Neuronal stem cell (in vitro differentiated cells): ENCODE results near the gene PLEKHG1.

Experiments used
- DNase-seq: peaks from one replicate; pipeline ENCODE4 v3.0.0-alpha.2; 2013; ENCODE audit warnings: low spot score
- H2AFZ ChIP-seq: one replicate; pipeline ENCODE4 v1.6.1; 2013; ENCODE audit warnings: mild to moderate bottlenecking, low read length, inconsistent platforms
- H2AK5ac ChIP-seq: 2 replicates; pipeline ENCODE4 v1.6.1; 2013; ENCODE audit warnings: low read depth, mild to moderate bottlenecking, inconsistent platforms, low read length, moderate library complexity, mixed read lengths
- H2BK120ac ChIP-seq: 2 replicates; pipeline ENCODE4 v1.6.1; 2013; ENCODE audit warnings: low read depth, mild to moderate bottlenecking, inconsistent platforms, low read length, moderate library complexity, mixed read lengths
- H2BK12ac ChIP-seq: one replicate; pipeline ENCODE4 v1.6.1; 2013; ENCODE audit warnings: low read length, inconsistent platforms
- H2BK15ac ChIP-seq: 2 replicates; pipeline ENCODE4 v1.6.1; 2013; ENCODE audit warnings: mild to moderate bottlenecking, low read length, inconsistent platforms, mixed read lengths
- H2BK5ac ChIP-seq: one replicate; pipeline ENCODE4 v1.6.1; 2013; ENCODE audit warnings: inconsistent platforms, mild to moderate bottlenecking, low read length, moderate library complexity
- H3K14ac ChIP-seq: one replicate; pipeline ENCODE4 v1.6.1; 2013; ENCODE audit warnings: low read length, inconsistent platforms
- H3K18ac ChIP-seq: 2 replicates; pipeline ENCODE4 v1.6.1; 2013; ENCODE audit warnings: low read length, inconsistent platforms
- H3K23ac ChIP-seq: 2 replicates; pipeline ENCODE4 v1.6.1; 2013; ENCODE audit warnings: low read depth, mild to moderate bottlenecking, mixed read lengths, low read length, inconsistent platforms; ENCODE audit not compliant: poor library complexity
- H3K27ac ChIP-seq: replicated peaks from 3 replicates; pipeline ENCODE4 v1.5.1; 2013; ENCODE audit warnings: low read length, inconsistent platforms
- H3K27me3 ChIP-seq, 3 experiments: 2 replicates each; pipeline ENCODE4 v1.6.1; 2013; ENCODE audit warnings: low read length in 3 of 3, mild to moderate bottlenecking in 2 of 3, inconsistent platforms in 1 of 3, low read depth in 1 of 3, mixed read lengths in 1 of 3, moderate library complexity in 1 of 3; ENCODE audit not compliant: control insufficient read depth in 3 of 3, insufficient read depth in 3 of 3
- H3K36me3 ChIP-seq, 2 donors: replicated peaks in 1 of 2; 2 replicates each; pipeline ENCODE4 v1.6.1; 2013; ENCODE audit warnings: low read length in 2 of 2; ENCODE audit not compliant: control insufficient read depth in 2 of 2, insufficient read depth in 2 of 2
- H3K4ac ChIP-seq: 2 replicates; pipeline ENCODE4 v1.6.1; 2013; ENCODE audit warnings: inconsistent platforms, mild to moderate bottlenecking, low read length, moderate library complexity
- H3K4me1 ChIP-seq, 2 donors: 1 replicate in 1 of 2; 2 replicates in 1 of 2; pipeline ENCODE4 v1.6.1; 2013; ENCODE audit warnings: low read length in 2 of 2, low read depth in 1 of 2; ENCODE audit not compliant: control insufficient read depth in 2 of 2, insufficient read depth in 1 of 2
- H3K4me2 ChIP-seq: one replicate; pipeline ENCODE4 v1.6.1; 2013; ENCODE audit warnings: mild to moderate bottlenecking, low read length, inconsistent platforms; ENCODE audit not compliant: insufficient read depth, poor library complexity, severe bottlenecking
- H3K4me3 ChIP-seq, 2 donors: 2 replicates each; pipeline ENCODE4 v1.5.1; 2013; ENCODE audit warnings: low read length in 2 of 2, mild to moderate bottlenecking in 2 of 2, inconsistent platforms in 1 of 2, moderate library complexity in 1 of 2
- H3K79me1 ChIP-seq: one replicate; pipeline ENCODE4 v1.6.1; 2013; ENCODE audit warnings: low read depth, mild to moderate bottlenecking, inconsistent platforms, low read length, moderate library complexity
- H3K9ac ChIP-seq: one replicate; pipeline ENCODE4 v1.6.1; 2013; ENCODE audit warnings: mild to moderate bottlenecking, low read depth, low read length, inconsistent platforms; ENCODE audit not compliant: poor library complexity
- H3K9me3 ChIP-seq, 2 donors: replicated peaks in 1 of 2; 2 replicates each; pipeline versions ENCODE3 to v1.6.1; 2013; ENCODE audit warnings: low read length in 2 of 2, mild to moderate bottlenecking in 2 of 2, inconsistent platforms in 1 of 2, low read depth in 1 of 2, mixed read lengths in 1 of 2, moderate library complexity in 1 of 2; ENCODE audit not compliant: control insufficient read depth in 2 of 2, insufficient read depth in 1 of 2
- H4K8ac ChIP-seq: one replicate; pipeline ENCODE4 v1.6.1; 2013; ENCODE audit warnings: low read depth, mild to moderate bottlenecking, inconsistent platforms, low read length, moderate library complexity
- H4K91ac ChIP-seq: one replicate; pipeline ENCODE4 v1.6.1; 2013; ENCODE audit warnings: low read length, low read depth, mild to moderate bottlenecking, inconsistent platforms; ENCODE audit not compliant: poor library complexity
- WGBS, 2 donors: extraction: QIAGEN DNeasy Blood & Tissue Kit; methylation state at CpG; one replicate each; pipeline ENCODE4 v1.1.7; 2013; ENCODE audit warnings: missing lambda C conversion rate in 2 of 2, mixed read lengths in 1 of 2; ENCODE audit not compliant: insufficient read length in 2 of 2, insufficient replicate concordance in 1 of 2; ENCODE audit errors: extremely low coverage in 2 of 2; 5-methylcytosine and 5-hydroxymethylcytosine counted together

Gene PLEKHG1

GRCh38 chr6:150638765-150639164 lies 39.1 kb downstream of the PLEKHG1 start:
- no peak overlapping the region for H2AK5ac ChIP-seq
- no peak overlapping the region for H3K23ac ChIP-seq
- H3K27ac ChIP-seq: no peak overlapping the region
- H3K36me3 ChIP-seq: peaks cover 0 to 5% of the 10 kb centered on the region in 2 donors
- H3K79me1 ChIP-seq: no peaks in the 10 kb centered on the region
- H3K27me3 ChIP-seq: no peaks in the 10 kb centered on the region
- H3K9me3 ChIP-seq: no peaks in the 10 kb centered on the region
- no peak overlapping the region for H2BK12ac ChIP-seq
- H2BK120ac ChIP-seq: no peak overlapping the region
- DNase-seq: no peak
- no peak overlapping the region for H3K14ac ChIP-seq
- H4K91ac ChIP-seq: no peak overlapping the region
- H3K4me3 ChIP-seq: no peak overlapping the region
- no peak overlapping the region for H2BK15ac ChIP-seq
- H3K4ac ChIP-seq: no peak overlapping the region
- H4K8ac ChIP-seq: no peak overlapping the region
- H3K9ac ChIP-seq: no peak overlapping the region
- no peak overlapping the region for H3K18ac ChIP-seq
- H2BK5ac ChIP-seq: no peak overlapping the region
- H3K4me1 ChIP-seq: peaks cover 0 to 3% of the 10 kb centered on the region in 2 donors
- H2AFZ ChIP-seq: no peak overlapping the region
- H3K4me2 ChIP-seq: no peak overlapping the region
- whole genome bisulfite sequencing, 2 donors: no CpG with 5 or more reads among the region's 1 CpG

DNA sequence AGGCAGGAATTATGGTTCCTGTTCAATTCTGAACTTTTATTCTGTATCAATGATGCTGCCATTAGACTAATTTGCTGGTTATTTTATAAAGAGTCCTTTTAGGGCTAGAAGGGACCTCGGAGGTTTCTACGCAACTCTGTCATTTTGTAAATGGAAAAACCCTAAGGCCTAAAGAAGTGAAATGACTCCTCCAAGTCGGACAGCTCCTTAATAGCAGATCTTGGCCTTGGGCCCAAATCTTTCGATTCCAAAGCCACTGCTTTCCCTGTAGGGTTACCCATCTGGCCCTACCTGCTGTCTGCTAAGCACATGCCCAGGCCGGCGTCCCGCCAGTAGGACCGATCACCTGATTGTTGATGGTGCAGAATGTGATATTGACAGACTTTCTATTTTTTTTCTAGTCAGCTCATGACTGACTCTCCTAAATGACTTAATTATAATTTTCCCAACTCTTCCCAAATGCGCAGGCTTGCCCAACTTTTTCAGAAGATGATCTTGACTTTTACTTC lies 40.2 kb downstream of the PLEKHG1 start:
- H2BK12ac ChIP-seq: no peak overlapping the region
- no peak overlapping the region for H2BK5ac ChIP-seq
- no peak overlapping the region for H3K23ac ChIP-seq
- H4K8ac ChIP-seq: no peak overlapping the region
- no peak for DNase-seq
- no peak overlapping the region for H2AFZ ChIP-seq
- H2BK120ac ChIP-seq: no peak overlapping the region
- no peak overlapping the region for H2AK5ac ChIP-seq
- peaks cover 0 to 2% of the 10 kb centered on the region in 2 donors for H3K9me3 ChIP-seq
- H3K9ac ChIP-seq: no peak overlapping the region
- no peak overlapping the region for H3K18ac ChIP-seq
- no peaks in the 10 kb centered on the region for H3K79me1 ChIP-seq
- whole genome bisulfite sequencing, 2 donors: no CpG with 5 or more reads among the region's 9 CpGs
- no peak overlapping the region for H2BK15ac ChIP-seq
- H3K4me3 ChIP-seq: no peak overlapping the region
- no peak overlapping the region for H3K27ac ChIP-seq
- H3K36me3 ChIP-seq: peaks cover 0 to 5% of the 10 kb centered on the region in 2 donors
- H3K4me1 ChIP-seq: peaks cover 0 to 3% of the 10 kb centered on the region in 2 donors
- H3K27me3 ChIP-seq: no peaks in the 10 kb centered on the region
- H3K4me2 ChIP-seq: no peak overlapping the region
- H3K14ac ChIP-seq: no peak overlapping the region
- no peak overlapping the region for H4K91ac ChIP-seq
- H3K4ac ChIP-seq: no peak overlapping the region

- no CpG with 5 or more reads among the region's 7 CpGs for WGBS, 2 donors
- no peak overlapping the region for H4K91ac ChIP-seq
- H4K8ac ChIP-seq: no peak overlapping the region
- H3K4me2 ChIP-seq: no peak overlapping the region
- H3K79me1 ChIP-seq: no peaks in the 10 kb centered on the region
- H2BK12ac ChIP-seq: no peak overlapping the region
- no peak overlapping the region for H2AFZ ChIP-seq
- no peak overlapping the region for H2BK15ac ChIP-seq
- no peak overlapping the region for H2BK5ac ChIP-seq
- H3K36me3 ChIP-seq: peaks cover 0 to 5% of the 10 kb centered on the region in 2 donors
- H2BK120ac ChIP-seq: no peak overlapping the region
- H3K4ac ChIP-seq: no peak overlapping the region
- no peak overlapping the region for H3K9ac ChIP-seq
- no peaks in the 10 kb centered on the region for H3K27me3 ChIP-seq
- H3K14ac ChIP-seq: no peak overlapping the region
- H3K4me1 ChIP-seq: peaks cover 0 to 3% of the 10 kb centered on the region in 2 donors
- no peak for DNase-seq
- no peak overlapping the region for H3K4me3 ChIP-seq
- no peak overlapping the region for H2AK5ac ChIP-seq
- H3K9me3 ChIP-seq: peaks cover 0 to 4% of the 10 kb centered on the region in 2 donors
- H3K27ac ChIP-seq: no peak overlapping the region
- no peak overlapping the region for H3K23ac ChIP-seq
- H3K18ac ChIP-seq: no peak overlapping the region
These were observed 41.0 kb downstream of the PLEKHG1 start for GRCh38 chr6:150640556-150641209.

DNA sequence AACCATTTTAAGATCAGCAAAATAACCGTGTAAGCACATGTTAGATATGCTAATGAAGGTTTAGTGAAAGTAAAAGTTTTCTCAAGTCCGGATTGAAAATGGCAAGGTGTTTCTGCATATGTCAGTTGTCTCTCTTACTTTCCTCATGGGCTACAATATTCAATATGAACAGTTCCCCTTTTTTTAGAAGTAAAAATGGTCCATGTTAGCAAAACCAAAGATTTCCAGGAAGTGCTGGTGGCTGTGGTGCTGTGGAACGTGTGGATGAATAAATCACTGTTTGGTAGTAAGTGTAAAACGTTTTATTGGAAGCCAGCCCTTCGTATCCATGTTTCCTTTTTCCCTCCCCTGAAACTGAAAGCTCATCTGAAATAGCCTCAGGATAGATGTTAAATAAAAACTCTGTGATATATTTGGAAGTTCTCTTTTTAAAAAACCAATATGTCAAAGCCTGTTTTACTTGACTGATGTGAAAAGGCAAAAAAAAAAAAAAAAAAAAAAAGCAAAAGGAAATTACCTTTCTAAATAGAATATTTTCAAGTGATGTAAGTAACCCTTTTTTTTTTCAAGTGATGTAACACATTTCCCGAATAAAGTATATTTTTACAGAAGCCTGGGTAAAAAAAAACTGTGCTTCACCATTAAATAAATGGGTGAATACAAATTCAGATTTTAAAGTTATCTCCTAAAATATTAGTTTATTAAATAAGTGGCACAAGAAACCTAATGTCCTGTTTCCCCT lies 41.9 kb downstream of the PLEKHG1 start:
- Histone ChIP-seq H3K79me1 (no peaks in the 10 kb centered on the region), H2BK120ac (no peak overlapping the region), H3K14ac (no peak overlapping the region), H3K27me3 (no peaks in the 10 kb centered on the region), H3K27ac (no peak overlapping the region), H3K36me3 (peaks cover 0 to 5% of the 10 kb centered on the region in 2 donors), H2BK15ac (no peak overlapping the region), H2BK5ac (no peak overlapping the region), H3K4me3 (no peak overlapping the region), H3K4me2 (no peak overlapping the region), H2AFZ (no peak overlapping the region), H3K4me1 (peaks cover 3 to 4% of the 10 kb centered on the region in 2 donors), H4K8ac (no peak overlapping the region), H3K9ac (no peak overlapping the region), H3K23ac (no peak overlapping the region), H3K18ac (no peak overlapping the region), H3K9me3 (peaks cover 0 to 4% of the 10 kb centered on the region in 2 donors), H3K4ac (no peak overlapping the region), H4K91ac (no peak overlapping the region), H2BK12ac (no peak overlapping the region), H2AK5ac (no peak overlapping the region)
- DNase-seq: no peak
- no CpG with 5 or more reads among the region's 6 CpGs for WGBS, 2 donors
